Liver (tissue), 9 donors: ENCODE results near the gene FTCD. TPM values are rescaled to one million over a fixed set of nuclear protein-coding genes. Genes with fewer than 3 reads are reported as not detected.

Source experiments
- DNase-seq: peaks from one replicate; pipeline ENCODE4 v3.0.0-alpha.2; 2017; ENCODE audit warnings: low spot score
- H3K27ac ChIP-seq, 2 donors: one replicate each; pipeline ENCODE4 v1.7.0; 2013; ENCODE audit warnings: inconsistent platforms in 2 of 2, low read length in 2 of 2, control low read depth in 1 of 2, low read depth in 1 of 2, mild to moderate bottlenecking in 1 of 2
- H3K27me3 ChIP-seq, 4 donors: one replicate each; pipeline versions ENCODE4 v1.6.1 to v1.7.0; 2013; ENCODE audit warnings: low read length in 3 of 4, inconsistent platforms in 1 of 4, mild to moderate bottlenecking in 1 of 4, moderate library complexity in 1 of 4; ENCODE audit not compliant: control insufficient read depth in 4 of 4, insufficient read depth in 4 of 4
- H3K36me3 ChIP-seq, 4 donors: one replicate each; pipeline versions ENCODE4 v1.6.1 to v1.7.0; 2013; ENCODE audit warnings: low read length in 3 of 4, mild to moderate bottlenecking in 3 of 4, low read depth in 1 of 4, moderate library complexity in 1 of 4; ENCODE audit not compliant: control insufficient read depth in 4 of 4, insufficient read depth in 3 of 4
- H3K4me1 ChIP-seq, 4 donors: one replicate each; pipeline versions ENCODE4 v1.6.1 to v1.7.0; 2013; ENCODE audit warnings: low read length in 3 of 4, mild to moderate bottlenecking in 3 of 4, moderate library complexity in 1 of 4; ENCODE audit not compliant: control insufficient read depth in 4 of 4, insufficient read depth in 4 of 4
- H3K4me3 ChIP-seq, 3 donors: one replicate each; pipeline versions ENCODE4 v1.6.1 to v1.7.0; 2013; ENCODE audit warnings: low read length in 3 of 3, control low read depth in 1 of 3, low read depth in 1 of 3, mild to moderate bottlenecking in 1 of 3
- H3K9ac ChIP-seq, 2 donors: one replicate each; pipeline ENCODE4 v1.7.0; 2013; ENCODE audit warnings: low read length in 2 of 2, mild to moderate bottlenecking in 2 of 2, moderate library complexity in 2 of 2, control low read depth in 1 of 2, low read depth in 1 of 2
- H3K9me3 ChIP-seq, 4 donors: one replicate each; pipeline versions ENCODE4 v1.6.1 to v1.7.0; 2013; ENCODE audit warnings: low read length in 3 of 4; ENCODE audit not compliant: control insufficient read depth in 4 of 4
- EGR1 ChIP-seq, 2 donors: IDR thresholded peaks; 2 replicates each; pipeline ENCODE4 v1.6.1; 2016 to 2018; ENCODE audit warnings: antibody characterized with exemption in 2 of 2, low read depth in 2 of 2
- FOXA1 ChIP-seq: IDR thresholded peaks from 2 replicates; pipeline ENCODE4 v1.6.1; 2016; ENCODE audit warnings: antibody characterized with exemption
- FOXA2 ChIP-seq: IDR thresholded peaks from 2 replicates; pipeline ENCODE4 v1.6.1; 2016; ENCODE audit warnings: antibody characterized with exemption
- GABPA ChIP-seq, 2 donors: IDR thresholded peaks in 1 of 2; conservative IDR thresholded peaks in 1 of 2; 2 replicates each; pipeline ENCODE4 v1.6.1; 2016; ENCODE audit warnings: antibody characterized with exemption in 2 of 2, mild to moderate bottlenecking in 1 of 2, moderate library complexity in 1 of 2
- HNF4A ChIP-seq, 2 donors: conservative IDR thresholded peaks; 2 replicates each; pipeline ENCODE4 v1.6.1; 2016; ENCODE audit warnings: antibody characterized with exemption in 2 of 2, mild to moderate bottlenecking in 2 of 2
- HNF4G ChIP-seq: IDR thresholded peaks from 2 replicates; pipeline ENCODE4 v1.6.1; 2016; ENCODE audit warnings: antibody characterized with exemption
- JUND ChIP-seq, 2 donors: IDR thresholded peaks; 2 replicates each; pipeline ENCODE4 v1.6.1; 2016; ENCODE audit warnings: antibody characterized with exemption in 2 of 2
- NR2F2 ChIP-seq: IDR thresholded peaks from 2 replicates; pipeline ENCODE4 v1.6.1; 2016; ENCODE audit warnings: antibody characterized with exemption
- RAD21 ChIP-seq, 2 donors: IDR thresholded peaks; 2 replicates each; pipeline ENCODE4 v1.6.1; 2016; ENCODE audit warnings: antibody characterized with exemption in 2 of 2, mild to moderate bottlenecking in 2 of 2
- RXRA ChIP-seq, 2 donors: IDR thresholded peaks; 2 replicates each; pipeline ENCODE4 v1.6.1; 2017 to 2018; ENCODE audit warnings: antibody characterized with exemption in 2 of 2, mild to moderate bottlenecking in 1 of 2
- SP1 ChIP-seq: IDR thresholded peaks from 2 replicates; pipeline ENCODE4 v1.6.1; 2018; ENCODE audit warnings: antibody characterized with exemption, mild to moderate bottlenecking
- TAF1 ChIP-seq: conservative IDR thresholded peaks from 2 replicates; pipeline ENCODE4 v1.6.1; 2016; ENCODE audit warnings: antibody characterized with exemption, mild to moderate bottlenecking
- YY1 ChIP-seq: IDR thresholded peaks from 2 replicates; pipeline ENCODE4 v1.6.1; 2016; ENCODE audit warnings: antibody characterized with exemption, mild to moderate bottlenecking
- WGBS: extraction: QIAGEN DNeasy Blood & Tissue Kit; methylation state at CpG from one replicate; pipeline ENCODE4 v1.1.7; 2013; 5-methylcytosine and 5-hydroxymethylcytosine counted together
- polyA plus RNA-seq, 2 donors: library from polyadenylated mRNA; stranded (reverse) in 1 of 2; unstranded in 1 of 2; fragments of 200-250 nt in 1 of 2; fragments of >200 nt in 1 of 2; fragmentation: Nextera tagmentation in 1 of 2; extraction: Ambion mirVana in 1 of 2; gene quantifications; one replicate each; pipeline versions ENCODE4 v1.2.1 to v1.2.3, GENCODE V29; 2013 to 2015
- total RNA-seq, 2 donors: library from RNA; depleted of rRNA; stranded (reverse); fragments of >200 nt; gene quantifications; one replicate each; pipeline ENCODE4 v1.2.3, GENCODE V29; 2014
- TF ChIP-seq, protein P1 (sequence below): IDR thresholded peaks from 2 replicates; pipeline ENCODE4 v1.6.1; 2016; ENCODE audit warnings: antibody characterized with exemption, mild to moderate bottlenecking
- TF ChIP-seq, protein P2 (sequence below): fragments of 150-350 bp; IDR thresholded peaks from 2 replicates; pipeline ENCODE4 v1.5.1; 2017; ENCODE audit warnings: improper control_type of control experiment, low read depth, low read length; ENCODE audit not compliant: missing input control
- TF ChIP-seq, protein P3 (sequence below): IDR thresholded peaks from 2 replicates; pipeline ENCODE4 v1.6.1; 2016; ENCODE audit warnings: antibody characterized with exemption
- TF ChIP-seq, protein P4 (sequence below): IDR thresholded peaks from 2 replicates; pipeline ENCODE4 v1.6.1; 2016; ENCODE audit warnings: antibody characterized with exemption
- TF ChIP-seq, protein P5 (sequence below): IDR thresholded peaks from 2 replicates; pipeline ENCODE4 v1.6.1; 2016; ENCODE audit warnings: antibody characterized with exemption
- donor health status: healthy.
- donor health status: healthy.
- donor health status: healthy.
- donor health status: healthy.
- donor health status: healthy.

FTCD gene
- total and polyA plus RNA-seq, 4 donors, result 130 to 182 (median 173) TPM

DNA sequence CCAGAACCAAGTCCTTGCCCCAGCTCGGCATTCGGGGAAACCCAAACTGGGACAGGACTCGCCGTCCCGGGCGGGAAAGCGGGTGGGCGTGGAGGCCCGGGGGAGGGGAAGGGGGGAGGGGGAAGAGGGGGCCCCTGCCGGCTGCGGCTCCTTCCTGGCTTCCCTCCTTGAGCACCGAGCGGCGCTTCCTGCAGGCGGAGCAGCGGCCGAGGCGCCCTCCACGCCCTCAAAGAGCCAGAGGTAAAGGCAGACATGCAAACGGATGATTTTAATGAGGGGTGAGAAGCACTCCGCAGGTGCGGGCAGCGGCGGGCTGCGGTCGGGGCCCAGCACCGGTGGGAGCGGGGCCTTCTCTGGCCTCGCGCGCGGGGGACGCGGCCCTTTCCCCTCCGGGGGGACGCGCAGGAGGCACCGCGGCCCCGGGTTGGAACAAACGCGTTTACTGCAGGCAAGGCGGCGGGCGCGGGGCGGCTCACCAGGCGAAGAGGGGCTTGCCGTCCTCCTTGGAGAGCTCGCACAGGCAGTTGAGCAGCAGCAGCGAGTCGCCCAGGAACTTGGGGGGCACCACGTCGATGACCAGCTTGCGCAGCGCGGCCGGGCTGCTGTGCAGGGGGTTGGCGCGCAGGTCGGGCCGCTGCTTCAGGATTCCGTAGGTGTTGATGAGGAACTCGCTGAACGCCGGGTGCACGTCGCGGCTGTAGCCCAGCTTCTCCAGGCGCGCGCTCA, 5.7 kb upstream of the FTCD start:
- Histone ChIP-seq H3K27ac (no peak overlapping the region), H3K4me1 (peaks cover 2 to 6% (median 3%) of the 10 kb centered on the region in 4 donors), H3K36me3 (no peaks in the 10 kb centered on the region), H3K9ac (no peak overlapping the region), H3K27me3 (no peaks in the 10 kb centered on the region), H3K9me3 (no peaks in the 10 kb centered on the region), H3K4me3 (no peak overlapping the region)
- WGBS, result 94% methylated on average over 71 of the region's 72 CpGs
- DNase-seq, result no peak
- TF ChIP-seq, protein P1, sequence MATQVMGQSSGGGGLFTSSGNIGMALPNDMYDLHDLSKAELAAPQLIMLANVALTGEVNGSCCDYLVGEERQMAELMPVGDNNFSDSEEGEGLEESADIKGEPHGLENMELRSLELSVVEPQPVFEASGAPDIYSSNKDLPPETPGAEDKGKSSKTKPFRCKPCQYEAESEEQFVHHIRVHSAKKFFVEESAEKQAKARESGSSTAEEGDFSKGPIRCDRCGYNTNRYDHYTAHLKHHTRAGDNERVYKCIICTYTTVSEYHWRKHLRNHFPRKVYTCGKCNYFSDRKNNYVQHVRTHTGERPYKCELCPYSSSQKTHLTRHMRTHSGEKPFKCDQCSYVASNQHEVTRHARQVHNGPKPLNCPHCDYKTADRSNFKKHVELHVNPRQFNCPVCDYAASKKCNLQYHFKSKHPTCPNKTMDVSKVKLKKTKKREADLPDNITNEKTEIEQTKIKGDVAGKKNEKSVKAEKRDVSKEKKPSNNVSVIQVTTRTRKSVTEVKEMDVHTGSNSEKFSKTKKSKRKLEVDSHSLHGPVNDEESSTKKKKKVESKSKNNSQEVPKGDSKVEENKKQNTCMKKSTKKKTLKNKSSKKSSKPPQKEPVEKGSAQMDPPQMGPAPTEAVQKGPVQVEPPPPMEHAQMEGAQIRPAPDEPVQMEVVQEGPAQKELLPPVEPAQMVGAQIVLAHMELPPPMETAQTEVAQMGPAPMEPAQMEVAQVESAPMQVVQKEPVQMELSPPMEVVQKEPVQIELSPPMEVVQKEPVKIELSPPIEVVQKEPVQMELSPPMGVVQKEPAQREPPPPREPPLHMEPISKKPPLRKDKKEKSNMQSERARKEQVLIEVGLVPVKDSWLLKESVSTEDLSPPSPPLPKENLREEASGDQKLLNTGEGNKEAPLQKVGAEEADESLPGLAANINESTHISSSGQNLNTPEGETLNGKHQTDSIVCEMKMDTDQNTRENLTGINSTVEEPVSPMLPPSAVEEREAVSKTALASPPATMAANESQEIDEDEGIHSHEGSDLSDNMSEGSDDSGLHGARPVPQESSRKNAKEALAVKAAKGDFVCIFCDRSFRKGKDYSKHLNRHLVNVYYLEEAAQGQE, result no peak
- no peak for TF ChIP-seq NR2F2
- TF ChIP-seq GABPA (IDR thresholded peaks at IDR 0.05 in 1 of 2, conservative IDR thresholded peaks at IDR 0.05 in 1 of 2), result no peak

DNA sequence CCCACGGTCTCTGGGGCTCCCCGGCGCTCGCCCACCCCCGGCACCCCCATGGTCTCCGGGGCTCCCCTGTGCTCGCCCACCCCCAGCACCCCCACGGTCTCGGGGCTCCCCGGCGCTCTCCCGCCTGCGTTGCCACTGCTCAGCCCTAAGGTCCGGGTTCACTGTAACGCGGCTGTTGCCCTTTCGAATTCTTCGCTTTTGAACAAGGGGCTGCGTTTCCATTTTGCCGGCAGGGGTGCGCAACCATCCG, 5.2 kb upstream of the FTCD start:
- no peak overlapping the region for H3K9ac ChIP-seq
- H3K27ac ChIP-seq, result no peak overlapping the region
- DNase-seq, result no peak
- no peaks in the 10 kb centered on the region for H3K27me3 ChIP-seq
- H3K4me3 ChIP-seq, result no peak overlapping the region
- H3K4me1 ChIP-seq, result peaks cover 2 to 11% (median 6%) of the 10 kb centered on the region in 4 donors
- no peaks in the 10 kb centered on the region for H3K9me3 ChIP-seq
- TF ChIP-seq EGR1 (IDR thresholded peaks at IDR 0.05; ENCODE audit: low read depth in 2 of 2) (no peak), HNF4A (conservative IDR thresholded peaks at IDR 0.05) (no peak), FOXA2 (no peak), TAF1 (no peak), SP1 (no peak), NR2F2 (no peak), JUND (IDR thresholded peaks at IDR 0.05) (no peak), HNF4G (no peak), YY1 (no peak), FOXA1 (no peak), RAD21 (IDR thresholded peaks at IDR 0.05) (no peak), GABPA (IDR thresholded peaks at IDR 0.05 in 1 of 2, conservative IDR thresholded peaks at IDR 0.05 in 1 of 2) (no peak), RXRA (IDR thresholded peaks at IDR 0.05) (no peak)
- TF ChIP-seq, protein P2, sequence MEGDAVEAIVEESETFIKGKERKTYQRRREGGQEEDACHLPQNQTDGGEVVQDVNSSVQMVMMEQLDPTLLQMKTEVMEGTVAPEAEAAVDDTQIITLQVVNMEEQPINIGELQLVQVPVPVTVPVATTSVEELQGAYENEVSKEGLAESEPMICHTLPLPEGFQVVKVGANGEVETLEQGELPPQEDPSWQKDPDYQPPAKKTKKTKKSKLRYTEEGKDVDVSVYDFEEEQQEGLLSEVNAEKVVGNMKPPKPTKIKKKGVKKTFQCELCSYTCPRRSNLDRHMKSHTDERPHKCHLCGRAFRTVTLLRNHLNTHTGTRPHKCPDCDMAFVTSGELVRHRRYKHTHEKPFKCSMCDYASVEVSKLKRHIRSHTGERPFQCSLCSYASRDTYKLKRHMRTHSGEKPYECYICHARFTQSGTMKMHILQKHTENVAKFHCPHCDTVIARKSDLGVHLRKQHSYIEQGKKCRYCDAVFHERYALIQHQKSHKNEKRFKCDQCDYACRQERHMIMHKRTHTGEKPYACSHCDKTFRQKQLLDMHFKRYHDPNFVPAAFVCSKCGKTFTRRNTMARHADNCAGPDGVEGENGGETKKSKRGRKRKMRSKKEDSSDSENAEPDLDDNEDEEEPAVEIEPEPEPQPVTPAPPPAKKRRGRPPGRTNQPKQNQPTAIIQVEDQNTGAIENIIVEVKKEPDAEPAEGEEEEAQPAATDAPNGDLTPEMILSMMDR, result no peak
- TF ChIP-seq, protein P3, sequence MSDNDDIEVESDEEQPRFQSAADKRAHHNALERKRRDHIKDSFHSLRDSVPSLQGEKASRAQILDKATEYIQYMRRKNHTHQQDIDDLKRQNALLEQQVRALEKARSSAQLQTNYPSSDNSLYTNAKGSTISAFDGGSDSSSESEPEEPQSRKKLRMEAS, result no peak
- TF ChIP-seq, protein P1, result no peak
- TF ChIP-seq, protein P4, sequence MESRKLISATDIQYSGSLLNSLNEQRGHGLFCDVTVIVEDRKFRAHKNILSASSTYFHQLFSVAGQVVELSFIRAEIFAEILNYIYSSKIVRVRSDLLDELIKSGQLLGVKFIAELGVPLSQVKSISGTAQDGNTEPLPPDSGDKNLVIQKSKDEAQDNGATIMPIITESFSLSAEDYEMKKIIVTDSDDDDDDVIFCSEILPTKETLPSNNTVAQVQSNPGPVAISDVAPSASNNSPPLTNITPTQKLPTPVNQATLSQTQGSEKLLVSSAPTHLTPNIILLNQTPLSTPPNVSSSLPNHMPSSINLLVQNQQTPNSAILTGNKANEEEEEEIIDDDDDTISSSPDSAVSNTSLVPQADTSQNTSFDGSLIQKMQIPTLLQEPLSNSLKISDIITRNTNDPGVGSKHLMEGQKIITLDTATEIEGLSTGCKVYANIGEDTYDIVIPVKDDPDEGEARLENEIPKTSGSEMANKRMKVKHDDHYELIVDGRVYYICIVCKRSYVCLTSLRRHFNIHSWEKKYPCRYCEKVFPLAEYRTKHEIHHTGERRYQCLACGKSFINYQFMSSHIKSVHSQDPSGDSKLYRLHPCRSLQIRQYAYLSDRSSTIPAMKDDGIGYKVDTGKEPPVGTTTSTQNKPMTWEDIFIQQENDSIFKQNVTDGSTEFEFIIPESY, result no peak
- TF ChIP-seq, protein P5, sequence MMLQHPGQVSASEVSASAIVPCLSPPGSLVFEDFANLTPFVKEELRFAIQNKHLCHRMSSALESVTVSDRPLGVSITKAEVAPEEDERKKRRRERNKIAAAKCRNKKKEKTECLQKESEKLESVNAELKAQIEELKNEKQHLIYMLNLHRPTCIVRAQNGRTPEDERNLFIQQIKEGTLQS, result no peak
- no peaks in the 10 kb centered on the region for H3K36me3 ChIP-seq
- 98% methylated on average over 22 of the region's 22 CpGs for WGBS
